ENCODE results near the gene ANKRA2. TPM values are rescaled to one million over a fixed set of nuclear protein-coding genes. Genes with fewer than 3 reads are reported as not detected.

ANKRA2 gene
- total and polyA plus RNA-seq, 2 of the 8 experiments (the other 6 are each of a cell fraction or from before 2014, with no cell fraction given): 7.0 to 12.6 TPM

DNA sequence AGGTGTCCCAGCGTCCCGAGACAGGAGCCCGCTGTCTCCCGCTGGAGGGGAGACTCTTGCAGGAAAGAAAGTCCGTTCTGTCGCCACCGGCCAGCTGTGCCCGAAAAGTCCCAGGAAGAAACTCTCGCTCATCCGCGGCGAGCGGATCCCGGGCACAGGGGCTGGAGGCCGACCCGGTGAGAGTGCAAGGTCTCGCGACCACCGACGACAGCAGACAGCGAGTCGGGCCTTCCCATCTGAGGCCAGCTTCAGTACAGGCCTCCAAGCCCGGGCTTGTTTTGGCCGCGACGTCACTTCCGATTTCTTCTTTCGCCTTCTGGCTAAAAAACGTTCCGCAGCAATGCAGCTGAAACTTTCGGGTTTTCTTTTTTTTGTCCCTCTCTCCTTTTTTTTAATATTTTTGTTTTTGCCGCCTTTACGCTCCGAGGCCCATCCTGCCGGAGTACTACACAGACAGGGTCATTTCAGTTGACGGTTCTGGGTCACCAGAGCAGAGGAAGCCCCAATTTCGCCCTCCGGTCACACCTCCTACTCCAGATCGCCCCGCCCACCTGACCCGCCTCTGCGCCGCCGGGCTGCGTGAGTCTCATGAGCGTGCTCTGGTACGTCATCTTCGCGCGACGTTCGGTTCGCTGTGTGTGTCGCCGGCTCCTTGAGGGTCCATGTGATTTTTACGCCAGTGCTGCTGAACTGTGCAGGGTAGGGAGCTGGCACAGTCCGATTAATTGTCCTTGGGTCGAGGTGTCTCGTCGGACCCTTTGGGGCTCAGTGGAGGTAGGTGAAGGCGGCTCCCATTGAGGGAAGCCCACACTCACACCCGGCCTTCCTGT is at the start of gene ANKRA2, which contains the start of gene UTP15 (continued):
- TF ChIP-seq, protein P1, sequence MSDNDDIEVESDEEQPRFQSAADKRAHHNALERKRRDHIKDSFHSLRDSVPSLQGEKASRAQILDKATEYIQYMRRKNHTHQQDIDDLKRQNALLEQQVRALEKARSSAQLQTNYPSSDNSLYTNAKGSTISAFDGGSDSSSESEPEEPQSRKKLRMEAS (IDR thresholded peaks at IDR 0.05): peak; percentile 92
- TF ChIP-seq RXRA (IDR thresholded peaks at IDR 0.05; ENCODE audit: insufficient read depth, low read depth, low read length): no peak
- TF ChIP-seq KDM1A (IDR thresholded peaks at IDR 0.05; ENCODE audit: borderline replicate concordance, low read length): no peak
- peak; percentile 27; the same call in 1 of the 2 replicates for TF ChIP-seq NRF1 (IDR thresholded peaks at IDR 0.05; ENCODE audit: low read depth, low read length)
- TF ChIP-seq RFX5 (IDR thresholded peaks at IDR 0.05; ENCODE audit: borderline replicate concordance, low read depth, low read length): no peak
- TF ChIP-seq CBX8 (IDR thresholded peaks at IDR 0.05; ENCODE audit: borderline replicate concordance, low read depth, low read length): no peak
- no peak for TF ChIP-seq TCF12 (IDR thresholded peaks at IDR 0.05; ENCODE audit: low read depth, low read length)
- TF ChIP-seq HDAC2 (IDR thresholded peaks at IDR 0.05; ENCODE audit: borderline replicate concordance in 1 of 2, low read depth in 2 of 2, low read length in 2 of 2): peak in 1 of 2 experiments; percentile 93; a peak in 2 of 4 replicates
- TF ChIP-seq CBX5 (IDR thresholded peaks at IDR 0.05; ENCODE audit: low read depth, low read length): no peak
- no peak for TF ChIP-seq BCL11A (IDR thresholded peaks at IDR 0.05; ENCODE audit: low read depth in 2 of 2, low read length in 2 of 2)
- TF ChIP-seq SP2 (IDR thresholded peaks at IDR 0.05; ENCODE audit: low read length): no peak
- TF ChIP-seq CTBP2 (IDR thresholded peaks at IDR 0.05; ENCODE audit: borderline replicate concordance, insufficient read depth, insufficient read length, low read length): no peak
- TF ChIP-seq POLR2AphosphoS5 (IDR thresholded peaks at IDR 0.05; ENCODE audit: low read depth, low read length): peak; percentile 92
- TF ChIP-seq TAF7 (optimal IDR thresholded peaks at IDR 0.05; ENCODE audit: borderline replicate concordance, low read depth, low read length): no peak
- TF ChIP-seq BRCA1 (IDR thresholded peaks at IDR 0.05; ENCODE audit: low read depth, low read length): no peak; the same call in 1 of the 2 replicates
- peak; percentile 97 for TF ChIP-seq ASH2L (IDR thresholded peaks at IDR 0.05; ENCODE audit: low read length)
- no peak for TF ChIP-seq SUZ12 (IDR thresholded peaks at IDR 0.05; ENCODE audit: low read length)
- peak in 1 of 2 experiments; percentile 93; a peak in 3 of 4 replicates for TF ChIP-seq SIN3A (conservative IDR thresholded peaks at IDR 0.05 in 1 of 2, IDR thresholded peaks at IDR 0.05 in 1 of 2; ENCODE audit: low read depth in 1 of 2, low read length in 2 of 2)
- no peak for TF ChIP-seq GABPA (IDR thresholded peaks at IDR 0.05; ENCODE audit: borderline replicate concordance, insufficient read depth, low read length)
- no peak for TF ChIP-seq GTF2F1 (IDR thresholded peaks at IDR 0.05; ENCODE audit: borderline replicate concordance, low read depth, low read length)

All from H1 (cell line).